HL-60 (cell line): Measurements from ENCODE around the gene OTOP3.

ENCODE experiments used
- DNase-seq, 2 experiments: peaks; one replicate each; pipeline ENCODE4 v3.0.0-alpha.2; 2010 to 2020; ENCODE audit warnings: low read depth in 1 of 2, low spot score in 1 of 2
- H3K27ac ChIP-seq: fragments of 250-450 bp; sonication (Bioruptor Pico); replicated peaks from 2 replicates; pipeline ENCODE4 v1.5.1; 2020; ENCODE audit warnings: mild to moderate bottlenecking, moderate library complexity
- H3K27me3 ChIP-seq: fragments of 250-450 bp; sonication (Bioruptor Pico); 2 replicates; pipeline ENCODE4 v1.5.1; 2021; ENCODE audit warnings: mild to moderate bottlenecking, moderate library complexity; ENCODE audit not compliant: insufficient read depth, poor library complexity, severe bottlenecking
- H3K4me3 ChIP-seq: replicated peaks from 2 replicates; pipeline ENCODE4 v1.5.1; 2011; ENCODE audit warnings: mild to moderate bottlenecking, control low read depth, low read length; ENCODE audit not compliant: insufficient read depth
- GABPA ChIP-seq: IDR thresholded peaks from 2 replicates; pipeline ENCODE4 v1.6.1; 2012; ENCODE audit warnings: low read depth
- POLR2AphosphoS5 ChIP-seq: IDR thresholded peaks from 2 replicates; pipeline ENCODE4 v1.6.1; 2012; ENCODE audit warnings: low read depth
- SPI1 ChIP-seq: IDR thresholded peaks from 2 replicates; pipeline ENCODE4 v1.6.1; 2012; ENCODE audit warnings: low read depth, mild to moderate bottlenecking, borderline replicate concordance
- TF ChIP-seq, protein P1 (sequence below): IDR thresholded peaks from 2 replicates; pipeline ENCODE4 v1.6.1; 2012; ENCODE audit warnings: low read depth; ENCODE audit not compliant: insufficient replicate concordance
- TF ChIP-seq, protein P2 (sequence below): IDR thresholded peaks from one replicate; pipeline ENCODE4 v1.5.1; 2011; ENCODE audit warnings: low read length, control low read depth, inconsistent platforms; ENCODE audit not compliant: insufficient read depth

OTOP3 gene

DNA sequence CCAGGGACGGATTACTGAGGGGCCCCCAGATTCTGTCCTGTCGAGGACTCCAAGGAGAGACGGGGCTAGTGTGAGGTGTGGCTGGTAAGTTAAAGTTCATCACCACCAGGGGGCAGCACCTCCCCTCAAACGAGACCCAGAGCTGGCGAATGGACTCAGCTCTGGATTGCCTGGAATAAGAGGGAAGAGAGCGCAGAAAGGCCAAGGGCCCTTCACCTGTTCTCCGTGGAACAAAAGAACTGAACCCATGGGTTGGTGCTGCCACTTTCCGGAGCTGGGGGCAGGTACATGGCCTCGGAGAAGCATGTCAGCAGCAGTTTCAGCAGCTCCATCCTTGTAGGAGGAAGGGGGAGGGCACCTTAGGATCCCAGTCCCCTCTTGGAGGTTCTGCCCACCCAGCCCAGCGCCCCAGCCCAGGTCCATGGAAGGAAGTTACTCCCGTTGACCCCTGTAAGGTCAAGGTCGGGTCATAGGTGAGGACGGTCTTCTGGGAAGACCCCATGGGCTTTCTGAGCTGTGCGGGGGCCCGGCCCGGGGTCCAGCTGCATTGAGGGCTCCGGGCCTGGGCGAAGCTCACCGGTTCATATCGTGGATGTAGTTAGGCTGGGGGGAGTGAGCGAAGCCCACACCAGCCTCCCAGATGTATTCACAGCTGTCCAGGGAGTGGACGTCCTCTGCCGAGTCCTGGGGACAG is 26.1 kb downstream of the OTOP3 start:
- Histone ChIP-seq H3K27ac (no peak overlapping the region), H3K27me3 (no peaks in the 10 kb centered on the region), H3K4me3 (no peak overlapping the region)
- peak; percentile 66 to 87 for DNase-seq
- TF ChIP-seq SPI1 (no peak), GABPA (no peak), POLR2AphosphoS5 (no peak)
- TF ChIP-seq, protein P1, sequence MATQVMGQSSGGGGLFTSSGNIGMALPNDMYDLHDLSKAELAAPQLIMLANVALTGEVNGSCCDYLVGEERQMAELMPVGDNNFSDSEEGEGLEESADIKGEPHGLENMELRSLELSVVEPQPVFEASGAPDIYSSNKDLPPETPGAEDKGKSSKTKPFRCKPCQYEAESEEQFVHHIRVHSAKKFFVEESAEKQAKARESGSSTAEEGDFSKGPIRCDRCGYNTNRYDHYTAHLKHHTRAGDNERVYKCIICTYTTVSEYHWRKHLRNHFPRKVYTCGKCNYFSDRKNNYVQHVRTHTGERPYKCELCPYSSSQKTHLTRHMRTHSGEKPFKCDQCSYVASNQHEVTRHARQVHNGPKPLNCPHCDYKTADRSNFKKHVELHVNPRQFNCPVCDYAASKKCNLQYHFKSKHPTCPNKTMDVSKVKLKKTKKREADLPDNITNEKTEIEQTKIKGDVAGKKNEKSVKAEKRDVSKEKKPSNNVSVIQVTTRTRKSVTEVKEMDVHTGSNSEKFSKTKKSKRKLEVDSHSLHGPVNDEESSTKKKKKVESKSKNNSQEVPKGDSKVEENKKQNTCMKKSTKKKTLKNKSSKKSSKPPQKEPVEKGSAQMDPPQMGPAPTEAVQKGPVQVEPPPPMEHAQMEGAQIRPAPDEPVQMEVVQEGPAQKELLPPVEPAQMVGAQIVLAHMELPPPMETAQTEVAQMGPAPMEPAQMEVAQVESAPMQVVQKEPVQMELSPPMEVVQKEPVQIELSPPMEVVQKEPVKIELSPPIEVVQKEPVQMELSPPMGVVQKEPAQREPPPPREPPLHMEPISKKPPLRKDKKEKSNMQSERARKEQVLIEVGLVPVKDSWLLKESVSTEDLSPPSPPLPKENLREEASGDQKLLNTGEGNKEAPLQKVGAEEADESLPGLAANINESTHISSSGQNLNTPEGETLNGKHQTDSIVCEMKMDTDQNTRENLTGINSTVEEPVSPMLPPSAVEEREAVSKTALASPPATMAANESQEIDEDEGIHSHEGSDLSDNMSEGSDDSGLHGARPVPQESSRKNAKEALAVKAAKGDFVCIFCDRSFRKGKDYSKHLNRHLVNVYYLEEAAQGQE, result no peak
- TF ChIP-seq, protein P2, sequence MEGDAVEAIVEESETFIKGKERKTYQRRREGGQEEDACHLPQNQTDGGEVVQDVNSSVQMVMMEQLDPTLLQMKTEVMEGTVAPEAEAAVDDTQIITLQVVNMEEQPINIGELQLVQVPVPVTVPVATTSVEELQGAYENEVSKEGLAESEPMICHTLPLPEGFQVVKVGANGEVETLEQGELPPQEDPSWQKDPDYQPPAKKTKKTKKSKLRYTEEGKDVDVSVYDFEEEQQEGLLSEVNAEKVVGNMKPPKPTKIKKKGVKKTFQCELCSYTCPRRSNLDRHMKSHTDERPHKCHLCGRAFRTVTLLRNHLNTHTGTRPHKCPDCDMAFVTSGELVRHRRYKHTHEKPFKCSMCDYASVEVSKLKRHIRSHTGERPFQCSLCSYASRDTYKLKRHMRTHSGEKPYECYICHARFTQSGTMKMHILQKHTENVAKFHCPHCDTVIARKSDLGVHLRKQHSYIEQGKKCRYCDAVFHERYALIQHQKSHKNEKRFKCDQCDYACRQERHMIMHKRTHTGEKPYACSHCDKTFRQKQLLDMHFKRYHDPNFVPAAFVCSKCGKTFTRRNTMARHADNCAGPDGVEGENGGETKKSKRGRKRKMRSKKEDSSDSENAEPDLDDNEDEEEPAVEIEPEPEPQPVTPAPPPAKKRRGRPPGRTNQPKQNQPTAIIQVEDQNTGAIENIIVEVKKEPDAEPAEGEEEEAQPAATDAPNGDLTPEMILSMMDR, result peak; percentile 42

DNA sequence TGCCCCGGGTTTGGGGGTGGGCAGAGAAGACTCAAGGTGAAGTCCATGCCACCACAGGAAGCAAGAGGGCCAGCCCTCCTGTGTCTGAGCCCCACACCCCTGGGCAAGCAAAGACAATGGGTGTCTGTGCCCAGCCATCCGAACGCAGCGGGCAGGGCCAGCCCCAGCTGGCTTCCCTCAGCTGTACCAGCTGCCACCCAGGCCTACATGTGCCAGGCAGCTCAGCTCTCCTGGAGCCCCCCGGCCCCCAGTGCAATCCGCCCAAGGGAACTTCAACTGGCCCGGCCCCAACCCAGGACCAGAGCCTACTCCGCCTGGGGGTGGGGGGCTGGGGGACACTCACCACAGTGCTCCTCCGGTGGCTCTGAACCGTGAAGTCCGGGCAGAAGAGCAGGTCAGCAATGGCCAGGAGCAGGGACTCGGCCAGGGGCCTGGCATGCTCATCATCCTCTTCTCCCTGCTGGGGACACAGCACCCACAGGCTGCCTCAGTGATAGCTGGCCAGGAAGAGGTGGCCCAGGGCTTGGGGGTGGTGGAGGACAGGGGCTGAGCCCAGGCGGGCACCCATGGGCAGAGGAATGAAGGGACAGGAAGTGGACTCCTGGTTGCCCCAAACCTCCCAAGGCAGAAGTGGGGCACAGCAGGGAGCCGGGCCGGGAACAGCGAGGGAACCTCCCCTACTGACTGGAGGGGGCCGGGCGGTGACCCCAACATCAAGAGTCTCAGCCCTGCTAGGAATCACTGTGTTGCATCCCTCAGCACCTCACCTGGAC is 27.1 kb downstream of the OTOP3 start:
- no peak overlapping the region for H3K4me3 ChIP-seq
- DNase-seq, result no peak
- no peaks in the 10 kb centered on the region for H3K27me3 ChIP-seq
- H3K27ac ChIP-seq, result no peak overlapping the region
- TF ChIP-seq POLR2AphosphoS5 (no peak), SPI1 (no peak), GABPA (no peak)
- TF ChIP-seq, protein P2, result no peak
- TF ChIP-seq, protein P1, result no peak

DNA sequence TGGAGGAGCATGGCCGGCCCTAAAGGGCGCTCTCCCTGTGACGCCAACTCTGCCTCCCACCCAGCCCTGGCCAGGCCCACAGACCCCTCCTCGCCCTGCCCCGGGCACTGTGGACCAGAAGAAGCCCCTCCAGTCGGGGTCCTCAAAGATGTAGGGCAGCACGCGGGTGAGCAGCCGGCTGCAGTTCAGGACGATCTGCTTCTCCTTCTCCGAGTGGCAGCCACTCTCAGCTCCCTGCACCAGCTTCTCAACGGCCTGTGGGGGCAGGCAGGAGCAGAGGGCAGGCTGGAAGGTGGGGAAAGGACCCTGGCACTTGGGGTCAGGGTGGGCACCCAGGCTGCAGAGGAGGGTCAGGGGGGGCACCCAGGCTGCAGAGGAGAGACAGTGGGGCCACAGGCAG is 28.0 kb downstream of the OTOP3 start:
- Histone ChIP-seq H3K4me3 (no peak overlapping the region), H3K27ac (no peak overlapping the region), H3K27me3 (no peaks in the 10 kb centered on the region)
- DNase-seq, result peak in 1 of 2 experiments; percentile 38
- TF ChIP-seq POLR2AphosphoS5 (no peak), SPI1 (no peak)
- TF ChIP-seq, protein P1, result no peak
- TF ChIP-seq, protein P2, result no peak
